GM23248 (cell line): ENCODE measurements around the gene NAV2.

Experiments
- EZH2 ChIP-seq: fragments of 200-600 bp; sonication (generic); IDR thresholded peaks from 2 replicates; pipeline ENCODE4 v1.6.1; 2018; ENCODE audit warnings: antibody characterized with exemption, mild to moderate bottlenecking; ENCODE audit not compliant: insufficient read depth, poor library complexity, severe bottlenecking
- EZH2phosphoT487 ChIP-seq: fragments of 200-600 bp; sonication (generic); IDR thresholded peaks from 2 replicates; pipeline ENCODE4 v1.6.1; 2018; ENCODE audit warnings: antibody characterized with exemption, moderate library complexity, mild to moderate bottlenecking, low read depth; ENCODE audit not compliant: insufficient read depth

DNA sequence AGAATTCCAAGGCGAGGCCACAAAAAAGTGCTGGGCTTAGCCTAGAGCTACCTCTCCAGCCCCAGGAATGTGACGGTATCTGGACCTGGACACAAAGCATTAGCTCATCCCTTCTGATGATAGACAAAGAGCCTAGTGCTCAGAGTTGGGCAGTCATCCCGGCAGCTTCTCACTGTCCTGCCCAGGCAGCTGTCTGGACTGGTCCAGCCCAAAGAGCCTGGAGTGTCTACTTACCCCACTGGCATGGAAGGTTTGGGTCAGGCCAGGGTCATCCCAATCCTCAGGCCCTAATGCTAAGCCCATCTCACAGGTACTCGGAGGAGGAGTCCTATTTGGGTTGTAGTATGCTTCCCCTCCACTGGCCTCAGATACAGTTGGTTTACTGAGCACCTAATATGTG lies 31.0 kb downstream of the NAV2 start:
- TF ChIP-seq EZH2 (no peak), EZH2phosphoT487 (no peak)
